ENCODE results near the gene MT4.

Gene MT4

GRCh38 chr16:56564793-56565477, at the start of gene MT4:
Gene MT4 (plus strand): TSS chr16:56565073. CDS start chr16:56565129, 56 bp downstream.
- no peak for DNase-seq (ENCODE audit: low read depth in 2 of 3, low spot score in 2 of 3)

- no peak for DNase-seq (ENCODE audit: low read depth in 2 of 3, low spot score in 2 of 3)
Measured at GRCh38 chr16:56515665-56516064, 49.2 kb upstream of the MT4 start.

- no peak for DNase-seq (ENCODE audit: low read depth in 2 of 3, low spot score in 2 of 3)
Measured at GRCh38 chr16:56517206-56517605, 47.7 kb upstream of the MT4 start.

GRCh38 chr16:56518425-56518824, 46.4 kb upstream of the MT4 start:
- no peak for DNase-seq (ENCODE audit: low read depth in 2 of 3, low spot score in 2 of 3)

GRCh38 chr16:56519459-56520250, 45.2 kb upstream of the MT4 start, which contains the start of gene BBS2:
Gene BBS2 (minus strand): TSS chr16:56520024. CDS start chr16:56519862, 162 bp downstream.
- DNase-seq (ENCODE audit: low read depth in 2 of 3, low spot score in 2 of 3), result peak; percentile 85 to 92 (median 86)

- DNase-seq (ENCODE audit: low read depth in 2 of 3, low spot score in 2 of 3), result no peak
Measured at GRCh38 chr16:56520251-56520577, 44.7 kb upstream of the MT4 start.

- DNase-seq (ENCODE audit: low read depth in 2 of 3, low spot score in 2 of 3), result no peak
Measured at GRCh38 chr16:56525236-56525635, 39.6 kb upstream of the MT4 start.

GRCh38 chr16:56530872-56531271, 34.0 kb upstream of the MT4 start:
- DNase-seq (ENCODE audit: low read depth in 2 of 3, low spot score in 2 of 3), result no peak

GRCh38 chr16:56532714-56533113, 32.2 kb upstream of the MT4 start:
- DNase-seq (ENCODE audit: low read depth in 2 of 3, low spot score in 2 of 3), result no peak

GRCh38 chr16:56534847-56535383, 30.0 kb upstream of the MT4 start:
- no peak for DNase-seq (ENCODE audit: low read depth in 2 of 3, low spot score in 2 of 3)

GRCh38 chr16:56538331-56538730, 26.5 kb upstream of the MT4 start:
- no peak for DNase-seq (ENCODE audit: low read depth in 2 of 3, low spot score in 2 of 3)

- DNase-seq (ENCODE audit: low read depth in 2 of 3, low spot score in 2 of 3), result no peak
Measured at GRCh38 chr16:56539656-56540055, 25.2 kb upstream of the MT4 start.

- no peak for DNase-seq (ENCODE audit: low read depth in 2 of 3, low spot score in 2 of 3)
Measured at GRCh38 chr16:56542039-56542438, 22.8 kb upstream of the MT4 start.

GRCh38 chr16:56547120-56547948, 17.5 kb upstream of the MT4 start:
- no peak for DNase-seq (ENCODE audit: low read depth in 2 of 3, low spot score in 2 of 3)

GRCh38 chr16:56547949-56548567, 16.8 kb upstream of the MT4 start:
- no peak for DNase-seq (ENCODE audit: low read depth in 2 of 3, low spot score in 2 of 3)

GRCh38 chr16:56549161-56549560, 15.7 kb upstream of the MT4 start:
- DNase-seq (ENCODE audit: low read depth in 2 of 3, low spot score in 2 of 3), result no peak

GRCh38 chr16:56549744-56550385, 15.0 kb upstream of the MT4 start:
- DNase-seq (ENCODE audit: low read depth in 2 of 3, low spot score in 2 of 3), result no peak

GRCh38 chr16:56551796-56552738, 12.8 kb upstream of the MT4 start:
- no peak for DNase-seq (ENCODE audit: low read depth in 2 of 3, low spot score in 2 of 3)

- no peak for DNase-seq (ENCODE audit: low read depth in 2 of 3, low spot score in 2 of 3)
Measured at GRCh38 chr16:56554441-56554840, 10.4 kb upstream of the MT4 start.
